Measurements from ENCODE around the gene GOLGA3.

DNA sequence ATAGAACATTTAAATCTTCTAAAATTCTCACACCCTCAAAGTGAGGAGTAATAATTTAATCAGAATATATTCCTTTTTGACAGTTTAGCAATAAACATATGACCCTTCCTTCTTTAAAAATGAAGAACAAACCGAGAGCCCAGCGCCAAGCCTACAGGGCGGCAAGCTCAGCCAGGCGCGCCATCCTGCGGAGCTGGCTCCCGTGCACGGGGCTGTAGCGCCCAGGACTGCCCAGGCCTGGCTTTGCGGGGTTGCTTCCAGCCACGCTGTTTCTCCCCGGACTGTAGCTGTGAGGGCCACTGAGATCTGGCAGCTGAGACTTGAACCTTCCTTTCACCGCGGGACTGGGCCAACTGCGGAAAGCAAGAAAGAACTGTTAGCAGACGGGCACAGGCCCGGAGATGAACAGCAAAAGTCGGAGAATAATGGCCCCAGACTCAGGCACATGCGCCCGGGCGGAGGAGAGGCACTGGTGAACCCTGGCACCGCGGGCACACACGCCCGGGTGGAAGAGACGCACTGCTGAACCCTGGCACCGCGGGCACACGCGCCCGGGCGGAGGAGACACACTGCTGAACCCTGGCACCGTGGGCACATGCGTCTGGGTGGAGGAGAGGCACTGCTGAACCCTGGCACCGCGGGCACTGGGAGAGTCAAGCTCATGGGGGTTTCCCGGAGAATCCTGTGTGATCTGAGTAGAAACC, 101.4 kb downstream of the GOLGA3 start:
- TF ChIP-seq, protein P1, sequence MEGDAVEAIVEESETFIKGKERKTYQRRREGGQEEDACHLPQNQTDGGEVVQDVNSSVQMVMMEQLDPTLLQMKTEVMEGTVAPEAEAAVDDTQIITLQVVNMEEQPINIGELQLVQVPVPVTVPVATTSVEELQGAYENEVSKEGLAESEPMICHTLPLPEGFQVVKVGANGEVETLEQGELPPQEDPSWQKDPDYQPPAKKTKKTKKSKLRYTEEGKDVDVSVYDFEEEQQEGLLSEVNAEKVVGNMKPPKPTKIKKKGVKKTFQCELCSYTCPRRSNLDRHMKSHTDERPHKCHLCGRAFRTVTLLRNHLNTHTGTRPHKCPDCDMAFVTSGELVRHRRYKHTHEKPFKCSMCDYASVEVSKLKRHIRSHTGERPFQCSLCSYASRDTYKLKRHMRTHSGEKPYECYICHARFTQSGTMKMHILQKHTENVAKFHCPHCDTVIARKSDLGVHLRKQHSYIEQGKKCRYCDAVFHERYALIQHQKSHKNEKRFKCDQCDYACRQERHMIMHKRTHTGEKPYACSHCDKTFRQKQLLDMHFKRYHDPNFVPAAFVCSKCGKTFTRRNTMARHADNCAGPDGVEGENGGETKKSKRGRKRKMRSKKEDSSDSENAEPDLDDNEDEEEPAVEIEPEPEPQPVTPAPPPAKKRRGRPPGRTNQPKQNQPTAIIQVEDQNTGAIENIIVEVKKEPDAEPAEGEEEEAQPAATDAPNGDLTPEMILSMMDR (optimal IDR thresholded peaks at IDR 0.05 in 1 of 3, IDR thresholded peaks at IDR 0.05 in 1 of 3, conservative IDR thresholded peaks at IDR 0.05 in 1 of 3; ENCODE audit: extremely low read depth in 1 of 3, insufficient read depth in 2 of 3, low read length in 3 of 3) = no peak
- TF ChIP-seq EZH2 (IDR thresholded peaks at IDR 0.05; ENCODE audit: low read length) = no peak

All from keratinocyte (primary cell).